ENCODE measurements around the gene RNF225. TPM values are rescaled to one million over a fixed set of nuclear protein-coding genes. Genes with fewer than 3 reads are reported as not detected.
A peak's percentile ranks its signal among the peaks of the same experiment; 100 is the strongest.
"Not testable (repeated sequence)": the region's sequence is repeated elsewhere in the genome, so short reads cannot be mapped to it uniquely, and the experiment has no call there.

Gene RNF225
- polyA plus RNA-seq, 4 donors = not detected

GRCh38 chr19:58361900-58362271, 33.6 kb upstream of the RNF225 start:
- no peak for DNase-seq (ENCODE audit: low read depth in 4 of 4, low spot score in 2 of 4)

DNA sequence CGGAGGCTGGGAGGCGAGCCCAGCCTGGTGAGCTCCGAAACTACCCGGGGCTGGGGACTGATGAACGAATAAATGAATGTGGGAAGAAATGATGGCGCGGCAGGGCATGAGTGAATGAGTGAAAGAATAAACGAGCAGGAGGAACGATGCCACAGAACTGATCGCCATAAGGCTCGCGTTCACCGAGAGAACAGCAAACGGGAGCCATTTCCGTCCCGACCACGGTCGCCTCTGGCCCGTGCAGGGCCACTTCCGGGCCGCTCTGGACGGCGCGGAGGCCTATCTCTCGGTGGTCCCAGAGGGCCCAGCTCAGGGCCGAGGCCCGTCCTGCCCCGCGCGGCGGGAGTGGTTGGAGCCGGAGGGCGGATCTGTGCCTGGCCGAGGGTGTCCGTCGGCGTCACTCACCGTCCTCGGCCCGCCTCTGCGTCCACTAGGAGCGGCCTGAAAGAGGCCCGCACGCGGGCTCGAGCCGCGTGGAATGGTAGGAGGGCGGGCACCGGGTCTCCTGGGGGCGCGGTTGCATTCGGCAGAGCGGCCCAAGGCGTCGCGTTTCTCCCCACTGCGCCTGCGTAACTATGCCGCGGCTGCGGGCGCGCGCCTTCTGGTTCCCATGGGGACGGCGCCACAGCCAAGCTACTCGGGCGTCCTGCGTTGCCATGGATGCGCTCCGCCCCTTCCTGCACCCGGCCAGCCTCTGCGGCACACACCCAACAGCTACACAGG, 33.0 kb upstream of the RNF225 start, which contains the start of gene ZNF497:
Gene ZNF497, minus strand, starts transcription at position 480 of the 723 bp plus-strand sequence. CDS start 5,116 bp downstream, outside the sequence.
- DNase-seq (ENCODE audit: low read depth in 4 of 4, low spot score in 2 of 4) = peak; percentile 90 to 93 (median 92)

GRCh38 chr19:58364146-58364545, 31.3 kb upstream of the RNF225 start:
- DNase-seq (ENCODE audit: low read depth in 4 of 4, low spot score in 2 of 4) = no peak

- DNase-seq (ENCODE audit: low read depth in 4 of 4, low spot score in 2 of 4) = no peak
Observed at GRCh38 chr19:58366585-58367430, 28.6 kb upstream of the RNF225 start.

DNA sequence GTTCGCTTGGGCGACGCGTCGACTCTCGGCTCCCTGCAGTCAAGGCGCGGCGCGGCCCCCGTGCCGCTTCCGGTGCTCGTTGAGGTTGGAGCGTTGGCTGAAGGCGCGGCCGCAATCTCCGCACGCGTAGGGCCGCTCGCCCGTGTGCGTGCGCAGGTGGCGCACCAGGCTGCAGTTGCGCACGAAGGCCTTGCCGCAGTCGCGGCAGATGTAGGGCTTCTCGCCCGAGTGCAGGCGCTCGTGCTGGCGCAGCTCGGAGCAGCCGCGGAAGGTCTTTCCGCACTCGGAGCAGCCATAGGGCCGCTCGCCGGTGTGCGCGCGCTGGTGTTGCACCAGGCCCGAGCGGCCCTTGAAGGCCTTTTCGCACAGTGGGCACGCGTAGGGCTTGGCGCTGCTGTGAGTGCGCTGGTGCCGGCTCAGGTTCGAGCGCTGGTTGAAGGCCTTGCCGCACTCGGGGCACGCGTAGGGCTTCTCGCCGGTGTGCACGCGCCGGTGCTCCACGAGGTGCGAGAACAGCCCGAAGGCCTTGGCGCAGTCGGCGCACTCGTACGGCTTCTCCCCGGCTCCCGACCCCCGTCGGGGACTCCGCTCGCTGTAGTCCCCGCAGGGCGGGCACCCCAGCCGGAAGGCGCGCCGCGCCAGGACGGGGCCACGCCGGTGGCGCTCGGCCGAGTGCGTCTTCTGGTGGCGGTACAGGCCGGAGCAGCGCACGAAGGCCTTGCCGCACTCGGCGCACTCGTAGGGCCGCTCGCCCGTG, 27.6 kb upstream of the RNF225 start:
- DNase-seq (ENCODE audit: low read depth in 4 of 4, low spot score in 2 of 4) = no peak

DNA sequence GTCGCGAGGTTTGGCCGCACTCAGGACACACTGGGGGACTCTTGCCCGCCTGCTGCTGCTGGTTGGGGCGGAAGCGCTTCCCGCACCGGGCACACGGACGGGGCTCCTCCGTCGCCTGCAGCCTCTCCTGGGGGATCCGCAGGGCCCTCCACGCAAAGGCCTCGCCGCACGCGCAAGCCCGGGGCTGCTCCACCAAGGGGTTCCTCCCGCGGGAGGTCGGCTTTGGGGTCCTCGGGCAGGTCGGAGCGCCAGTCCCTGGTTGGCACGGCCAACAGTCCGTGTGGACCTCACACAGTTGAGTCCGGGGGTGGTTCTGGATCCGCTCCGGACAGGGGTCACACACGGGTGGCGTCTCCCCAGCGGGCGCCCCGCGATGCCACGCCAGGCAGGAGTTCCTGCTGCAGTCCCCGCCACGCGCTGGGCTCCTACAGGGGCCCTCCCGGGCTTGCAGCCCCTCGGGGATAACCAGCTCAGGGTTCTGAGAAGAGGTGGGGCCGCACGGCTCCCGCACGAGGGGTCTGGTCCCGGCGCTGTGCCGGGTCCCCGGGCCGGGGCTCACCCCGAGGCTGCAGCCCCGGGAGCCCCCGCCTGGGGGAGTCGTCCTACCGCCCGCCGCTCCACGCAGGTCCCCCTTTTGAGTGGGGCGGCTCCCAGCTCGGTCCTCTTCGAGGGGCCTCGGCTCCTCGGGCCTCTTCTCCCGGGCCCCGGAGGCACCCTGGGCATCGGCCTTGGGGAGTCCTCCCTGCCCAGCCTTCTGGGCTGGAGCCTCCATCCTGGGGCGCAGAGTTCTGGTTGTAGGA, 26.7 kb upstream of the RNF225 start:
- DNase-seq (ENCODE audit: low read depth in 4 of 4, low spot score in 2 of 4) = no peak

DNA sequence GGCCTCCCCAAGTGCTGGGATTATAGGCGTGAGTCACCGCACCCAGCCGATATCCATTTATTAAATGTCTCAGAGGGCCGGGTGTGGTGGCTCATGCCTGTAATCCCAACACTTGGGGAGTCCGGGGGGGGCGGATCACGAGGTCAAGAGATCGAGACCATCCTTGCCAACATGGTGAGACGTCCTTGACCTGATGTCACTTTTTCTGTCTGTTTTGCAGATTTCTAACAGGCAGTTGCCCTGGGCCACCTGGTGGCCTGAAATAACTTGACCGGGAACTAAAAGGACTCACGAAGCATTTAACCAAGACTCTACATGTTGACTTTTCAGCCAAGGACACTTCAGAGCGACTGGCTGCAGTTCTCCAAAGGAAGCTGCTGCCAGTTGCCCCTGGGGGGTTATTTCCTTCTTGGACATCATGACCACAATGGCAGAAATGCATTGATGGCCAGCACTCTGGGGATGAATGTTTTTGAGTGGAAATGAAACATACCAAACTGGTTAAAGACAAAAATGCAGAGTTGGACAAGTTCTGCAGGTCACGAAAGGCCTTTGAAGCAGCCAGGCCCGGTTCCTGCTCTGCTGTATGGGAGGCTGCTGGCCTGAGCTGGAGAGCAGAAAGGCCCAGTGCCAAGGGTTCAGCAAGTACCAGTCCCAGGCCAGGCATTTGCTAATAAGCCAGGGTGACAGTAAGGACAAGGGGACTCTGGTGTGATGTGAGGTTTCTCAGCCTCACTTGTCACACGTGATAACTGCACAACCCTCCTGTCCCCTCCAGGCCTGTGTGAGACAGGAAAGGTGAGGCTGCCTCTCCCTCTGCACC, 22.9 kb upstream of the RNF225 start:
- DNase-seq (ENCODE audit: low read depth in 4 of 4, low spot score in 2 of 4) = no peak

DNA sequence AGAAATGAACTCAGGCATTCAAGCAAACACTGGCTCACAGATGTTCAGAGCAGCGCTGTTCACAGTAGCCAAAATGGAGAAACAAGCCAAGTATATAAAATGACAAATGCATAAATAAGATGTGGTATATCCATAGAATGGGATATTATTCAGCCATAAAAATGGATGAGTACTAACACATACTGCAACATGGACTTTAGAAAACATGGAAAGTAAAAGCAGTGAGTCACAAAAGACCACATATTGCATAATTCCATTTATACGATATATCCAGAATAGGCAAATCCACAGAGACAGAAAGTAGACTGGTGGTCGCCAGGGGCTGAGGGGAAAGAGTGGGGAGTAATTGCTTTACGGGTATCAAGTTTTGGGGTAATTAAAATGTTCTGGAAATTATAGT, 21.3 kb upstream of the RNF225 start:
- no peak for DNase-seq (ENCODE audit: low read depth in 4 of 4, low spot score in 2 of 4)

DNA sequence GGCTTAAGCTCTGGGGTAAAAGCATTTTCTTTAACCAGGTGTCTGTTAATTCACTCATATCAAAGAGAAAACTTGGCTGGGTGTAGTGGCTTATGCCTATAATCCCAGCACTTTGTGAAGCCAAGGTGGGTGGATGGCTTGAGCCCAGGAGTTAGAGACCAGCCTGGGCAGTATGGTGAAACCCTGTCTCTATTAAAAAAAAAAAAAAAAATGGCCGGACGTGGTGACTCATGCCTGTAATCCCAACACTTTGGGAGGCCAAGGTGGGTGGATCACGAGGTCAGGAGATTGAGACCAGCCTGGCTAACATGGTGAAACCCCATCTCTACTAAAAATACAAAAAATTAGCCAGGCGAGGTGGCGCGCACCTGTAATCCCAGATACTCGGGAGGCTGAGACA, 18.7 kb upstream of the RNF225 start:
- not testable (repeated sequence) for DNase-seq (ENCODE audit: low read depth in 4 of 4, low spot score in 2 of 4)

DNA sequence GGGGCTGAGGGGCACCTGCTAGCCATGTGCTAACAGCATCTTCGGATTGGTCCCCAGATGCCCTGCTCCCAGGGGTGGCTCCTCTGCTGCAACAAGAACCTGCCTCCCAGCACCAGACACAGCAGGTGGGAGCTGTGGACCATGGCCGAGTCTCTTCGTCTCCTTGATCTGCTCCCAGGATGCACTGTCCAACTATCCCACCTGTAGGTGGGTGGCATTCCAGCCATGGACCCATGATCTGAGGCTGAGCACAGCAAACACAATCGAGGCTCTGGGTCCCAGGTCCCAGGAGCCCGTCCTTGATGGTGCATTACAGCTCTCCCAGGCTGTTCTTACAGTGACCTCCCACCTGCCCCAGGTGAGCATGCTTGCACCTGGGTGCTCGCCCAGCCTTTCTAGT, 16.2 kb upstream of the RNF225 start:
- DNase-seq (ENCODE audit: low read depth in 4 of 4, low spot score in 2 of 4) = no peak

DNA sequence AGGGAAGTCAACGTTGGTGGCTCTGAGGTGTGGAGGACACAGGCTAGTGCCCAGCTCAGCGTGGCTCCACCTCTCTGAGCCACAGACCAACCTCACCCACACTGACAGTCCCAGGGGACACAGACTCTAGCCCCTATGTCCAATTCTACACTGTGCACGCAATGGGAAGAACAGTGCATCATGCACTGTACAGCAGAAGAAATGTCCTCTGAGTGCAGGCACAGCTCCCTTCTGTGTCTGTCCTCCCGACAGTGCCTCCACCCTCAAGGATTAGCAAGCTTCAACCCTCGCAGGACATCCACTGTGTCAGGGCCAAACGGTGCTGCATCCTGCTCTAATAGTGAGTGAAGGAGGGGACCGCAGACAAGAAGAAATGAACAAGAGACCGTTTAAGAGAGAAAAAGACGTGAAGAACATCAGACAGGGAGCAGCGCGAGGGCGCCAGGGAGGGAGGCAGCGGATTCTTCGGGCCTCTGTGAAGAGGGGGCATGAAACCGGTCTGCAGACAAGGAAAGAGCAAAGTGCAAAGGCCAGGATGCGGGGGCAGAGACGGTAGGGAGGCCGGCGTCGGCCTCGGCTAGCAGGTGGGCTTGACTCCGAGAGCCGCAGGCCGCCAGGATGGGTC, 15.3 kb upstream of the RNF225 start:
- DNase-seq (ENCODE audit: low read depth in 4 of 4, low spot score in 2 of 4) = no peak

DNA sequence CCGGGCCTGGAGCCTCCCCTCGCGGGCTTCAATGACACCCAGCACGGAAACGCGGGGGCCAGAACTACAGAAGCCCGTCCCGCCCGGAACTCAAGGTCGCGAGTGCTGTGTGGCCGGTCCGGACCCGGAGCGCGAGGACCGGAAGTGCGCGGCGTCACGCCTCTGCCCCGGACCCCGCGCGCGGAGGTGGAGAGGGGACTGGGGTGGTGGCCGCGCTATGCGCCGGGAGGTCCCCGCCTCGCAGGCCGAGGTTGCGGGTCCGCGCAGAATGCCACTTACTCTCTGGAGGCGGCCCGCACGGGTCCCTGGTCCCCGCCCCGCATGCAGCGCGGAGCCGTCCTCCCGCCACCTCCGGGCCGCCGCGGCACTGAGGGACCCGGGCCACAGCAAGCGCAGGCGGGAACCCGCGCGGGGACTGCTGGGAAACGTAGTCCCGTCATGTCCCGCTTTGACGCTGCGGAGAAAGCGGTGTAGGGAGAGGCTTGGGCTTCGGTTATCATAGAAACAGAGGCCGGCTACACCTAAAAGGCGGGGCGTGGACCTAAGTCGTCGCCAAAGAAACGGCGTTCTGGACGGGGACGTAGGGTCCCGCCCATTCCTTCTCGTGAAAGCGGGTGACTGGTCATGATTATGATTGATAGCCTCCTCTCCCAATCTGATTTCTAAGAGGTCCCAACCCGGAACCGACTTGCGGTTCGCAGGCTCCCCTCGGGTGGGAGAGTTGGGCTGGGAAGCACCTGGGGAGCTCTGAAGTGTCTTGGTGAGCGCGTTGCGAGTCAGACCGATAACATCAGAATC, 14.6 kb upstream of the RNF225 start, which contains the start of gene ZNF837:
Gene ZNF837, minus strand, starts transcription at position 369 of the 798 bp plus-strand sequence. CDS start 11,698 bp downstream, outside the sequence.
- peak; percentile 97 to 99 (median 98) for DNase-seq (ENCODE audit: low read depth in 4 of 4, low spot score in 2 of 4)

DNA sequence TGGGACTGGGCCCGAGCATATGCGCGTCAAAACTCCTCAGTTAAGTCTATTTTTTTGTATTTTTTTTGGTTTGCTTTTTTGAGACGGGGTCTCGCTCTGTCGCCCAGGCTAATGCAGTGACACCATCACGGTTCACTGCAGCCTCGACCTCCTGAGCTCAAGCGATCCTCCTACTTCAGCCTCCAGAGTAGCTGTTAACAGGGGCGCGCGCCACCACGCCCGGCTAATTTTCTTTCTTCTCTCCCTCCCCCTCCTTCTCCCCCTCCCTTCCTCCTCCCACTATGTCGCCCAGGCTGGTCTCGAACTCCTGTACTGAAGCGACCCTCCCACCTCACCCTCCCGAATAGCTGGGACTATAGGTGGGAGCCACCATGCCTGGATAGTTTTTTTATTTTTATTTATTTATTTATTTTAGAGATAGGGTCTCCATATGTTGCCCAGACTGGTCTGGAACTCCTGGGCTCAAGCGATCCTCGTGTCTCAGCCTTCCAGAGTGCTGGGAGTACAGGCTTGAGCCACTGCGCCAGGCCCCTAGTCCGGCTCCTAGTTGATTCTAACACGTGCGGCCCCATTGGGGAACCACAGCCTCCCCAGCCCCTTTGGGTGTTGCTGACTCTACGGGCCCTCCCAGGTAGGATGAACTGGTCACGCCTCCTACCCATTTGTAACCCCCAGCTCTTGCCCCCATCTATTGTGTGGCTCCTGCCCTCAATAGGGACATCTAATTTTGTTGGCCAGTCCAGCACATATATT, 13.8 kb upstream of the RNF225 start:
- no peak for DNase-seq (ENCODE audit: low read depth in 4 of 4, low spot score in 2 of 4)

- DNase-seq (ENCODE audit: low read depth in 4 of 4, low spot score in 2 of 4) = no peak
Observed at GRCh38 chr19:58382997-58383603, 12.4 kb upstream of the RNF225 start.

DNA sequence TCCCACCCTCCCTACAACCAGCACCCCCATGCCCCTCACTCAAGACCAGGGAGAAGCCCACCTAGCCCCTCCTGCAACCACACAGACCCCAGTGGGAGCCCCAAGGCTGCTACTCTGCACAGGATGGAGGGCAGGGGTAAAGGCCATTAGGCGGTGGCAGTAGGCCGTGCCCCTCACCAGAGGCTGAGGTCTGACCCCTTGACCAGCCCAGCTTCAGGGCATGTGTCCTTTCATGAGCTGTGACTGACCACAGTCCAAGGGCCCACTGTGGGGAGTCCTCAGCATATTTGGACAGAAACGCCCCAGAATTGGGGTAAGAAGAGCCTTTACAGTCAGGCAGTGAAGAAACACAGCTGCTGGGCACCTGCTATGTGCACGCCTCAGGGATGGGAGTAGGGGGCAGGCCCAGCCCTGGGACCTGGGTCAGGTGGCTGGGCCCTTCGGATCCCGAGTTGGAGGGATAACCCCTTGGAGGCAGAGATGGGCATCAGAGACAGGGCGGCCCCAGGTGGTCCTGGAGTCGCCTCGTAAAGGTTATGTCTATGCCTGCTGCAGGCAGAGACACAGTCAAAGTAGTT, 10.1 kb upstream of the RNF225 start:
- no peak for DNase-seq (ENCODE audit: low read depth in 4 of 4, low spot score in 2 of 4)

DNA sequence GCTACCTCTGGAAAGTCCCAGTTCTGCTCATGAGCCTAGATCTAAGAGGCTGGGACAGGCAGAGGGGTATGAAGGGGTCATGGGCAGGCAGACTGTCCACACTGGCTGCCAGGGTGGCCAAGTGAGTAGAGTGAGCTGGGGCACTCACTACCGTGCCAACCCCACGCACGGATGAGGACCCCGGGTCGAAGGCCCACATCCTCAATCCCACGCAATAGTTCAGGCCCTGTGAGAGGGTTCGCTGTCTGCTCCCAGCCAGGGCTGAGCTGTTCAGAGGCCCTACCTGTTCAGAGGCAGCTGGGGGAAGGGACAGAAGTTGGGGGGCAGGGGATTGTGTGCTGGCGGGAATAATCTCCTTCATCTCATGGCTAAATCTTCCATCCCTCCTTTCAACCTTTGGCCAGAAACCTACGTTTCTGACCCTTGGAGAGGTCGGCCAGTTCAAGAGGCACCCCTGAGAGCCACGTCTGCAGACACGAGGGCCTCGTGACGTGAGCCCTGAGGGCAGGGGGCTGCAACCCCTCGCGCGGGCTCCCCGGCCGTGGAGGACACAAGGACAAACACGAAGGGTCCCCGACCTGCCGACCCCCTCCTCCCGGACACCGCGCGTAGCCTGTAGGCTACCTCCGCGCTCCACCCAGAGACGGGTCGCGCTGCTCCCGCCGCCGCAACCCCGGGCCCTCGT, 9.4 kb upstream of the RNF225 start:
- no peak for DNase-seq (ENCODE audit: low read depth in 4 of 4, low spot score in 2 of 4)

Data from left renal cortex interstitium (tissue), 4 donors.